Calu3 (cell line): ENCODE data around the gene DPP9. TPM values are rescaled to one million over a fixed set of nuclear protein-coding genes. Genes with fewer than 3 reads are reported as not detected.

Experiments used
- BruUV-seq: library from RNA; stranded (reverse); fragments of 400-500 nt; replicated peaks from 2 replicates; lab custom pipeline; 2021; lab: Mats Ljungman, UMichigan
- CTCF ChIA-PET: fragments of 300-600 bp; sonication (Branson Sonifier 250); formaldehyde crosslinking; loops from one replicate; lab custom pipeline; 2022; ENCODE audit warnings: antibody characterized with exemption; lab: Charles Lee
- DNase-seq: peaks from one replicate; pipeline ENCODE4 v3.0.0; 2022
- H3K27ac Mint-ChIP-seq: one replicate; pipeline ENCODE4 v1.8.0; 2022; ENCODE audit warnings: mixed read lengths; ENCODE audit not compliant: unreplicated experiment
- H3K27me3 Mint-ChIP-seq: one replicate; pipeline ENCODE4 v1.8.0; 2022; ENCODE audit warnings: mixed read lengths; ENCODE audit not compliant: unreplicated experiment
- H3K36me3 Mint-ChIP-seq: one replicate; pipeline ENCODE4 v1.8.0; 2022; ENCODE audit warnings: mild to moderate bottlenecking, moderate library complexity, mixed read lengths; ENCODE audit not compliant: insufficient read depth, unreplicated experiment
- H3K4me1 Mint-ChIP-seq: one replicate; pipeline ENCODE4 v1.8.0; 2022; ENCODE audit warnings: mild to moderate bottlenecking, low read depth, mixed read lengths; ENCODE audit not compliant: unreplicated experiment
- H3K4me3 Mint-ChIP-seq: one replicate; pipeline ENCODE4 v1.8.0; 2022; ENCODE audit warnings: mild to moderate bottlenecking, low read depth, moderate library complexity, mixed read lengths; ENCODE audit not compliant: unreplicated experiment
- H3K9me3 Mint-ChIP-seq: one replicate; pipeline ENCODE4 v1.8.0; 2022; ENCODE audit warnings: low read depth, mixed read lengths; ENCODE audit not compliant: unreplicated experiment
- intact Hi-C: fragments of 100-400 bp; cut with micrococcal nuclease; formaldehyde crosslinking; loops from one replicate; pipeline ENCODE4 v1.10.0; 2022; ENCODE audit not compliant: unreplicated experiment
- total RNA-seq: library from RNA; stranded (reverse); gene quantifications from 2 replicates; pipeline ENCODE4 v1.2.3, GENCODE V29; 2022
- TF ChIP-seq, protein P1 (sequence below): fragments of 200-600 bp; IDR thresholded peaks from one replicate; pipeline ENCODE4 v1.8.0; 2022; ENCODE audit warnings: antibody characterized with exemption; ENCODE audit not compliant: unreplicated experiment

Gene DPP9
- total RNA-seq, 1 experiment from 2014 or later = 59.2 TPM

GRCh38 chr19:4709440-4710280, 14.0 kb downstream of the DPP9 start:
- Mint-ChIP-seq H3K4me3 (no peak overlapping the region), H3K27ac (no peak overlapping the region), H3K4me1 (peaks cover 15% of the 10 kb centered on the region), H3K36me3 (peaks cover 46% of the 10 kb centered on the region), H3K27me3 (no peaks in the 10 kb centered on the region), H3K9me3 (no peaks in the 10 kb centered on the region)
- intact Hi-C loops = no loop called here
- BruUV-seq = no TSS peak
- DNase-seq = no peak
- TF ChIP-seq, protein P1, sequence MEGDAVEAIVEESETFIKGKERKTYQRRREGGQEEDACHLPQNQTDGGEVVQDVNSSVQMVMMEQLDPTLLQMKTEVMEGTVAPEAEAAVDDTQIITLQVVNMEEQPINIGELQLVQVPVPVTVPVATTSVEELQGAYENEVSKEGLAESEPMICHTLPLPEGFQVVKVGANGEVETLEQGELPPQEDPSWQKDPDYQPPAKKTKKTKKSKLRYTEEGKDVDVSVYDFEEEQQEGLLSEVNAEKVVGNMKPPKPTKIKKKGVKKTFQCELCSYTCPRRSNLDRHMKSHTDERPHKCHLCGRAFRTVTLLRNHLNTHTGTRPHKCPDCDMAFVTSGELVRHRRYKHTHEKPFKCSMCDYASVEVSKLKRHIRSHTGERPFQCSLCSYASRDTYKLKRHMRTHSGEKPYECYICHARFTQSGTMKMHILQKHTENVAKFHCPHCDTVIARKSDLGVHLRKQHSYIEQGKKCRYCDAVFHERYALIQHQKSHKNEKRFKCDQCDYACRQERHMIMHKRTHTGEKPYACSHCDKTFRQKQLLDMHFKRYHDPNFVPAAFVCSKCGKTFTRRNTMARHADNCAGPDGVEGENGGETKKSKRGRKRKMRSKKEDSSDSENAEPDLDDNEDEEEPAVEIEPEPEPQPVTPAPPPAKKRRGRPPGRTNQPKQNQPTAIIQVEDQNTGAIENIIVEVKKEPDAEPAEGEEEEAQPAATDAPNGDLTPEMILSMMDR = no peak
- CTCF ChIA-PET = no interaction called here

GRCh38 chr19:4707956-4708650, 15.5 kb downstream of the DPP9 start:
- H3K27me3 Mint-ChIP-seq = no peaks in the 10 kb centered on the region
- H3K9me3 Mint-ChIP-seq = no peaks in the 10 kb centered on the region
- H3K4me1 Mint-ChIP-seq = peaks cover 9% of the 10 kb centered on the region
- intact Hi-C loops = no loop called here
- H3K4me3 Mint-ChIP-seq = no peak overlapping the region
- DNase-seq = no peak
- no peak overlapping the region for H3K27ac Mint-ChIP-seq
- peaks cover 45% of the 10 kb centered on the region for H3K36me3 Mint-ChIP-seq
- no TSS peak for BruUV-seq
- TF ChIP-seq, protein P1 = no peak
- CTCF ChIA-PET = no interaction called here

DNA sequence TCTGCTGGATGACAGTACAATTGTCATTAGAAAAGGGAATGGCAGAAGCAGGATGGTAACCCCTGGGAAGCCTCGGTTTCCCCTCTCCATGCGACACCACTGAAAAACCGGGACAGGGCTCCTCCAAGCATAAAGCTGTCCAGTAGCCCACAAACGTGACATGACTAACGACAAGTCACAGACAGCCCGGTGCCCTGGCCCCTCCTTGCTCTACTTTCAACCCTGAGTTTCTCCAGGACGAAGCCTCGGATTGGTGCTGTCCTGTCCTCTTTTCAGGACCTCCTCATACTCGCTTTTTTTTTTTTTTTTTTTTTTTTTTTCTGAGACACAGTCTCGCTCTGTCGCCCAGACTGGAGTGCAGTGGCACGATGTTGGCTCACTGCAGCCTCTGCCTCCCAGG, 16.3 kb downstream of the DPP9 start:
- Mint-ChIP-seq H3K4me3 (no peak overlapping the region), H3K27me3 (no peaks in the 10 kb centered on the region), H3K9me3 (no peaks in the 10 kb centered on the region), H3K4me1 (peaks cover 9% of the 10 kb centered on the region), H3K36me3 (peaks cover 43% of the 10 kb centered on the region), H3K27ac (no peak overlapping the region)
- DNase-seq = no peak
- CTCF ChIA-PET = no interaction called here
- TF ChIP-seq, protein P1 = no peak
- BruUV-seq = no TSS peak
- intact Hi-C loops = no loop called here

DNA sequence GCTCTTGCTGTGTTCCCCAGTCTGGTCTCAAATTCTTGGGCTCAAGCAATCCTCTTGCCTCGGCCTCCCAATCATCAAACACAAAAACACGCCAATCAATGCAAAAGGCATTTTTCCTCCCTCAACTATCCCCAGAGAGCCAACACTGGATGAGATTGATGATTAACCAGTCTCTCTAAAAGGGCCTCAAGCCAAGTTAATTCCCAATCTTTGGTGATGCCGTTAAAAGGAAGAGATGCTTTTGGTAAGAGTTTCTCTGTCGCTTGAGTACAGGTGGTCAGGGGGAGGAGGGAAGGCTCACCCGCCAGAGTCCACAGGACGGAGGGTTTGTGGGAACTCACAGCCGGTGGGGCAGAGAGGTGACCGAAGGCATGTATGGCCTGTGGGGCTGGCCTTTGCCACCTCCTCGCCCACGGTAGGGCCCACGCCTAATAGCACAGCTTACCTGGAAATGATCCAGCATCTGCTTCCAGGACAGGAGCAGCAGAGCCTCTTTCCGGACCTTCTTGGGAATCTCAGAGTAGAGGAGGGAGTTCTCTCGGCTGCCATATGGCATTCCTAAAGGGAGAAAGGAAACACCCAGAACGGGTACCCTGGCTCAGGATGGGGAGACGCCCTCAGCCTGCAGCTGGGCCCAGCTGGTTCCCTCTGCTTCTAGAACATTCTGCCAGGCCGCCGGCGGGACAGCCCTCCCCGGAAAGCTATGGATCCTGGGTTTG, 18.1 kb downstream of the DPP9 start:
- BruUV-seq = no TSS peak
- intact Hi-C loops = no loop called here
- Mint-ChIP-seq H3K27ac (no peak overlapping the region), H3K27me3 (no peaks in the 10 kb centered on the region), H3K4me3 (no peak overlapping the region), H3K36me3 (peaks cover 37% of the 10 kb centered on the region), H3K9me3 (no peaks in the 10 kb centered on the region), H3K4me1 (peaks cover 9% of the 10 kb centered on the region)
- DNase-seq = no peak
- TF ChIP-seq, protein P1 = no peak
- CTCF ChIA-PET = interaction anchor here (0.6 kb wide), 1 partner anchor 61 kb away, joined by 3 read pairs; no protein-coding TSS in a partner anchor
